PC-3 (cell line): Measurements from ENCODE around the gene DRGX.

Source experiments
- EZH2 ChIP-seq: fragments of 300-600 bp; sonication (generic); IDR thresholded peaks from one replicate; pipeline ENCODE4 v1.6.1; 2017; ENCODE audit warnings: antibody characterized with exemption, mild to moderate bottlenecking, low read length; ENCODE audit not compliant: unreplicated experiment
- EZH2phosphoT487 ChIP-seq: fragments of 300-600 bp; sonication (generic); IDR thresholded peaks from 2 replicates; pipeline ENCODE4 v1.6.1; 2018; ENCODE audit warnings: mild to moderate bottlenecking, antibody characterized with exemption, low read length, borderline replicate concordance
- TF ChIP-seq, protein P1 (sequence below): fragments of 300-600 bp; sonication (generic); conservative IDR thresholded peaks from 2 replicates; pipeline ENCODE4 v1.5.1; 2017; ENCODE audit warnings: antibody characterized with exemption, low read depth, mild to moderate bottlenecking, low read length

DNA sequence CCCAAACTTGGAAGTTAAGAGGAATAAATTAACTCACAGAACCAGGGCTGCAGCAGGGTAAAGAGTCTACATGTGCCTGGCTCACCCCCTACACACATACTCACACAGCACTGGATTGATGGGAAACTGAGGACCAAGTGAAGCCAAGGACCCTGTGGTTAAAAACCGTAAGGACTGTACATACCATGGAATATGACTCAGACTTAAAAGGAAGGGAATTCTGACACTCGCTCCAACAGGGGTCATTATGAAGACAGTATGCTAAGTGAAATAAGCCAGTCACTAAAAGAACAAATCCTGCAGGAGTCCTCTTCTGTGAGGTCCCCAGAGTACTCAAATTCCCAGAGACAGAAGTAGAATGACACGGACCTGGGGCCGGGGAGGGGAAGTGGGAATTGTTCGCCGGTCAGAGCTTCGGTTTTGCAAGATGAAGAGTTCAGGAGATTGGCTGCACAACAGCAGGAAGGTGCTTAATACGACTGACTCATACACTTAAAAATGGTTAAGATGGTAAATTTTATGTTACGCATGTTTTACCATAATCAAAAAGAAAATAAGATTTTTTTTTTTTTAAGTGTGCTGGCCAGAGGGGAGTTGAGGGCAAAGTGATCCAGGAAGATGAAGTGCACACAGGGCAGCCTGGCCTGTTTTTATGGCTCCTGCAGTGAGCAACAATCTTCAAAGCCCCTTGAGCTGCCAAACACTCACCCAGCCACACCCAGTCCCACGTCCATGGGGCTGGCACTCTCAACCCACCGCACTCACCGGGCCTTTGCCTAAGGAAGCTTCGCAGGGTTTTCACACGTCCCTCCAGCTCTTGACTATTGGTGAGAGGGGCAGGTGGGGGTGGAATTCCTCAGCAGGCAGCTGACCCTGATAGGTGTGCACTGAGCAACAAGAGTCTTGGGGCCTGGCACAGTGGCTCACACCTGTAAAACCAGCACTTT, 26.4 kb downstream of the DRGX start:
- TF ChIP-seq, protein P1, sequence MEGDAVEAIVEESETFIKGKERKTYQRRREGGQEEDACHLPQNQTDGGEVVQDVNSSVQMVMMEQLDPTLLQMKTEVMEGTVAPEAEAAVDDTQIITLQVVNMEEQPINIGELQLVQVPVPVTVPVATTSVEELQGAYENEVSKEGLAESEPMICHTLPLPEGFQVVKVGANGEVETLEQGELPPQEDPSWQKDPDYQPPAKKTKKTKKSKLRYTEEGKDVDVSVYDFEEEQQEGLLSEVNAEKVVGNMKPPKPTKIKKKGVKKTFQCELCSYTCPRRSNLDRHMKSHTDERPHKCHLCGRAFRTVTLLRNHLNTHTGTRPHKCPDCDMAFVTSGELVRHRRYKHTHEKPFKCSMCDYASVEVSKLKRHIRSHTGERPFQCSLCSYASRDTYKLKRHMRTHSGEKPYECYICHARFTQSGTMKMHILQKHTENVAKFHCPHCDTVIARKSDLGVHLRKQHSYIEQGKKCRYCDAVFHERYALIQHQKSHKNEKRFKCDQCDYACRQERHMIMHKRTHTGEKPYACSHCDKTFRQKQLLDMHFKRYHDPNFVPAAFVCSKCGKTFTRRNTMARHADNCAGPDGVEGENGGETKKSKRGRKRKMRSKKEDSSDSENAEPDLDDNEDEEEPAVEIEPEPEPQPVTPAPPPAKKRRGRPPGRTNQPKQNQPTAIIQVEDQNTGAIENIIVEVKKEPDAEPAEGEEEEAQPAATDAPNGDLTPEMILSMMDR: no peak
- TF ChIP-seq EZH2 (no peak), EZH2phosphoT487 (no peak)
